ENCODE results near the gene KIAA1614. TPM values are rescaled to one million over a fixed set of nuclear protein-coding genes. Genes with fewer than 3 reads are reported as not detected.

Gene KIAA1614
- total RNA-seq, 6 experiments from 2014 or later: 2.9 to 4.7 (median 3.9) TPM

GRCh38 chr1:180923887-180924286, 11.2 kb downstream of the KIAA1614 start:
- Mint-ChIP-seq H3K36me3 (ENCODE audit: low read depth) (no peaks in the 10 kb centered on the region), H3K4me3 (no peak overlapping the region; the same call in 1 of the 2 replicates), H3K27me3 (ENCODE audit: insufficient read depth) (no peaks in the 10 kb centered on the region; the same call in 1 of the 2 replicates), H3K4me1 (ENCODE audit: low read depth) (peaks cover 25% of the 10 kb centered on the region), H3K9me3 (no peaks in the 10 kb centered on the region), H3K27ac (no peak overlapping the region)
- DNase-seq: no peak
- TF ChIP-seq CTCF (IDR thresholded peaks at IDR 0.05): no peak

GRCh38 chr1:180924939-180925338, 12.2 kb downstream of the KIAA1614 start:
- DNase-seq: no peak
- H3K27me3 Mint-ChIP-seq (ENCODE audit: insufficient read depth): peaks cover 2% of the 10 kb centered on the region; the same call in 1 of the 2 replicates
- H3K4me3 Mint-ChIP-seq: no peak overlapping the region
- H3K9me3 Mint-ChIP-seq: no peaks in the 10 kb centered on the region
- no peak overlapping the region for H3K27ac Mint-ChIP-seq
- H3K36me3 Mint-ChIP-seq (ENCODE audit: low read depth): no peaks in the 10 kb centered on the region
- no peak for TF ChIP-seq CTCF (IDR thresholded peaks at IDR 0.05)
- H3K4me1 Mint-ChIP-seq (ENCODE audit: low read depth): peaks cover 25% of the 10 kb centered on the region

DNA sequence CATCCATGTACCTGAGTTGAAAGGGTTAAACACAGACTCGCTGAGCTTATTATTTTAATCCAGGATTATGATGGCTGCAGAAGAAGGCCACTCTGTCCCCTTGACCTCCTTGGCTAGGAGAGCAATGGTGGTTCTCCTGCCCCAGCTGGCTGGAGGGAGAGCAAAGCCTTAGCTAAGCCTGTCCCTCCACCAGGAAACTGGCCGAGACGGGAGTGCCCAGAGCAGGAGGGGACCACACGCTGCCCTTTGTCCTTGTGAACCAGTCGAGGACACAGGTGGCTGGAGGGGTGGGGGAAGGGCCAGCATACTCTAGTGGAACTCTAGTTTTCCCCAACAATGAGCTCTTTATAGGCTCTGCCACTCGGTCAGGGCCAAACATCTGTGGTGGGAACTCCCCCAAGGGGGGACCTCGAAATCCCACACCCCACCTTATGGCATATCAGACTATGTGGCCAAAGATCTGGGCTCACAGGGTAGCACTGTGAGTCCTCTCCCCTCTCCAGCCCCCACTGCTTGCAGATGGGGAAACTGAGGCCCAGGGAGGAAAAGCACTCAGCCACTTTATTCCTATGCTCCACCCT, 12.9 kb downstream of the KIAA1614 start:
- no peak overlapping the region for H3K27ac Mint-ChIP-seq
- peaks cover 2% of the 10 kb centered on the region; the same call in 1 of the 2 replicates for H3K27me3 Mint-ChIP-seq (ENCODE audit: insufficient read depth)
- TF ChIP-seq CTCF (IDR thresholded peaks at IDR 0.05): no peak
- H3K4me3 Mint-ChIP-seq: no peak overlapping the region
- DNase-seq: no peak
- H3K9me3 Mint-ChIP-seq: no peaks in the 10 kb centered on the region
- H3K36me3 Mint-ChIP-seq (ENCODE audit: low read depth): no peaks in the 10 kb centered on the region
- H3K4me1 Mint-ChIP-seq (ENCODE audit: low read depth): peaks cover 25% of the 10 kb centered on the region

GRCh38 chr1:180926164-180926981, 13.7 kb downstream of the KIAA1614 start:
- no peak overlapping the region for H3K27ac Mint-ChIP-seq
- H3K4me1 Mint-ChIP-seq (ENCODE audit: low read depth): peaks cover 25% of the 10 kb centered on the region
- H3K27me3 Mint-ChIP-seq (ENCODE audit: insufficient read depth): peaks cover 2% of the 10 kb centered on the region; the same call in 1 of the 2 replicates

GRCh38 chr1:180927348-180927747, 14.7 kb downstream of the KIAA1614 start:
- Mint-ChIP-seq H3K4me1 (ENCODE audit: low read depth) (peaks cover 25% of the 10 kb centered on the region), H3K36me3 (ENCODE audit: low read depth) (no peaks in the 10 kb centered on the region), H3K27me3 (ENCODE audit: insufficient read depth) (peaks cover 2% of the 10 kb centered on the region; the same call in 1 of the 2 replicates), H3K27ac (no peak overlapping the region), H3K4me3 (no peak overlapping the region), H3K9me3 (no peaks in the 10 kb centered on the region)
- DNase-seq: no peak
- TF ChIP-seq CTCF (IDR thresholded peaks at IDR 0.05): no peak

More at GRCh38 chr1:180926164-180926981, 13.7 kb downstream of the KIAA1614 start:
- no peaks in the 10 kb centered on the region for H3K36me3 Mint-ChIP-seq (ENCODE audit: low read depth)
- no peak overlapping the region for H3K4me3 Mint-ChIP-seq
- H3K9me3 Mint-ChIP-seq: no peaks in the 10 kb centered on the region
- DNase-seq: peak; percentile 28
- TF ChIP-seq CTCF (IDR thresholded peaks at IDR 0.05): no peak
